Activated CD4-positive, CD25-positive, alpha-beta regulatory T cell treated with anti-CD3 and anti-CD28 coated beads, Interleukin-2, amount 50 U/mL, for 16 hours (primary cell): ENCODE results near the gene SNRNP25.
A peak's percentile ranks its signal among the peaks of the same experiment; 100 is the strongest.

Source experiments
- DNase-seq: peaks from one replicate; pipeline ENCODE4 v3.0.0-alpha.2; 2020; ENCODE audit warnings: low read depth, low spot score

SNRNP25 gene

DNA sequence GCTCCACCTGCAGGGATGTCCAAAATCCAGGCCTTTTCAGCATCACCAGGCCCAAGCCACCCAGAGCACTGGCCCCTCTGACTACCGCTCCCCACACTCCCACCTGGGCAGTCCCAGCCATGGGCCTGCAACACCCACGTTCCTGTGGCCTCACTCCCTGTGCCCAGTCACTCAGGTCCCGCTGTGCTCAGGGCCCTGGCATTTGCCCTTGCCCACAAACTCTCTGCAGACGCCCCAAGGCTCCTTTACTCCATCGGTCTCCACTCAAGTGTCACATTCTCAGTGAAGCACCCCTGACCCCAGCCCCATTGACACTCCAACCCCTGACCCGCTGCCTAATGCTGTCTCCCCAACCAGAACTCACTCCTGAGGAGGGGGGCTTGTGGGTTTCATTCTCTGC is 48.0 kb downstream of the SNRNP25 start:
- no peak for DNase-seq

DNA sequence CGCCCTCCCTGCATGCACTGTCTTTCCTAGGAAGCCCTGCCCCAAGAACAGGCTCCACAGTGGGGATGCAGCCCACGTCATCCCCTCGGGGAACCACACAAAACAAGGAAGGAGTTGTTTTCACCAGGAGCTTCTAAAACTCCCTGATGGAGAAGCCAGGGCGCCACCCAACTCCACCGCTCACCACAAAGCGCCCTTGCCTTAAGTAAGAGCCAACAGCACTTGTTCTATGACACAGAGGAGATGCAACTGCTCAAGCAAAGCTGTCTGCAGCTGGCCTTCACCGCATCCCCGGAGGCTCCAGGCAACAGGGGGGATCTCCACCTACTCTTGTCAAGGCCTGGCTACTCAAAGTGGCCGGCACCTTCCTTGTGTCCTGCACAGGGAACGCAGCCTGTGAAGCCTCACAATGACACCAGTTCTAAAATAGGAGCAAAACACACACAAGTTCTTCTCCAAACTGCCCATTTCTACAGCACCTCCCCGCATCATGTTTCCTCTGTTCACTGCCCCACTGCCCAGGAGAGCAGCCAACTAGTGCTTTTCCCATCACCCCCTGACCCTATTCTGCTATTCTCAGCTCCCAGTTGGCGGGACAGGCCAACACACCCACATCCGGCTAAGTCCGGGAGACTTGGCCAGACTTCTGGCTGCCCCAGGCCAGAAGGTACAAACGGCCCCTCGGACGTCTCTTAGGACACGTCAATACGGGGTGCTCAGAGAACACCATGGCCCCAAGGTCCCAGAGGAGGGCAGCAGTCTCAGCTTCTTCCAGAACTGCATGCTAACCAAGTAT is 48.6 kb downstream of the SNRNP25 start:
- DNase-seq = no peak

DNA sequence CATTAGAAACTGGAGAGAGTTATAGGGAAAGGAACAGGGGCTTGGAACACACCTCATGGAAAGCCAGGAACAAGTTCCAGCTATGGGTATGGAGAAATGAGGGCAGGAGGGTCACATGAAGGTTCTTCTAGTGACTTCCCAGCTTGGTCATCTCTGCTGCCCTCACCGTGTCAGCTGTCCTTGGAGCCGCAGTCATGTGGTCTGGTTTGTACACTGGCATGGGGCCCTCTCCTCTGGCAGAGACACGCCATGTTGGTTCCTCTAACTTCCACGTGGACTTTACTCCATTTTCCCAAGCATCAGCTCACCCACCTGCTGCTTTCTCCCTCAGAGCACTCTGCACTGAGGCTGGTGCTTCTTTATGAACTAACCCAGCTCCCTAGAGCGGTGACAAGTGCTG is 50.7 kb downstream of the SNRNP25 start:
- no peak for DNase-seq

DNA sequence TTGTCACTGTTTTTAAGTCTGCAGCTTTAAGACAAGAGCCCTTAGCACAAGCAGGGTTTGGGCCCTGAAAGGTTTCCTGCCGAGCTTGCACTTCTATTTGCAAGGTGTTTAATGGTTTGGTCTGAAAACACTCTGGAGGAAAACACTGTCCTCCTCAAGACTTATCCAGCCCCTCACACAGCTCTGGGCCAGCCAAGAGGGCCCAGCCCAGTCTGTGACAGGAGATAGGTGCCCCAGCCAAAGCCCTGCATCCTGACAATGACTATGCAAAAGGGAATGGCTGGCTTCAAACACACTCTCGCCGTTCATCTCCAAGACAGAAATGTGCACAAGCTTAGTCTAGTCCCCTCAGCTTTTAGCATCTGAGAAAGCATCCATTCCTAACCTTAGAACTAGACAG is 51.3 kb downstream of the SNRNP25 start:
- no peak for DNase-seq

DNA sequence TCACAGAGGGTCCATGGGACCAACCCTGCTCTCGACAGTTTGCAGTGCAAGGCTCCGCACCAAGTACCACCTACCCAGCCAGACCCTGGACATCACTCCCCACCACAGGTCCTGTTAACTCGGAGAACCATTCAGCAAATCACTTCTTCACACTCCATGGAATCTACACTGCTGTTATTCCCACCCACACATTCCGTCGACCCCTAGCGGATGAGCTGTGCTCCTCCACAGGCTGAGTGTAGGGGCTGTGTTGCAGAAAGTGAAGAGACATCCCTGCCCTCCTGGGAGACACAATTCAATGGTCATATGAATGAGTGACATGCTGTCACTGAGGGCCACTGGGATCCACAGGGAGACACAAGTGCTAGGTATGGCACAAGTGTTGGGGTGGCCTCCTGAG is 51.9 kb downstream of the SNRNP25 start:
- no peak for DNase-seq

DNA sequence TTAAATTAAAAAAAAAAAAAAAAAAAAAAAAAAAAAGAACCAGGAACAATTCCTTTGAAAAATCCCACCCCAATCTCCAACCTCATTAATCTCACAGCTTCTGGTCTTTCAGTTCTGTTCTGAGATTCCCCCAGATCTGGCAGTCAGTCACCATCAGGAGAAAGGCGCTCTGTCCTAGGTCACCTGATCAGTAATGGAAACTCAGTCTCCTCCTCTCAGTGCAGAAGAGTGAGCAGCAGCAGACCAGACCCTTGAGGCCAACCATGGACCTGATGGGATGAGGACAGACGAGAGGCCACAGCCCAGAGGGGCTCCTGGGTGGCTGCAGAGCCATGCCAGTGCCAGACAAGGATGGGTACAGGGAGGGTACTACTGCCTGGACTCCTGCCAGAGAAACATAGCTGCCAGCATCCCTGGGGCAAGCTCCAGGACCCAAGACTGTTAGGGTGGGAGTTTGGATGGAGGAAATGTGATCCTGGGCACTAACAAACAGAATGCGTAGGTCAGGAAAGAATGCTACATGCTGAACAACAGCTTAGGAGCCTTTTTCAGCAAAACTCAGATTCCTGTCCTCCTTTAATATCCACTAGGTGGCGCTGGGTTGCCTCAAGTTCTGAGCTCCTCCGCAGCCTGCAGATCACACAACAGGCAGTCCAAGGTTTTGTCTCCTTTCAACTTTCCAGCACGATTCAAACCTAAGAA is 53.1 kb downstream of the SNRNP25 start:
- DNase-seq = peak; percentile 22
